Sciatic nerve (tissue), 2 donors: Measurements from ENCODE around the gene WDR88. TPM values are rescaled to one million over a fixed set of nuclear protein-coding genes. Genes with fewer than 3 reads are reported as not detected.
A peak's percentile ranks its signal among the peaks of the same experiment; 100 is the strongest.
"Not testable (repeated sequence)": the region's sequence is repeated elsewhere in the genome, so short reads cannot be mapped to it uniquely, and the experiment has no call there.

Experiments used
- ATAC-seq: fragments of 200-7000 bp; cut with Tn5 transposase; one replicate; pipeline ENCODE4 v1.9.1; 2020; ENCODE audit warnings: mild to moderate bottlenecking, moderate library complexity
- DNase-seq: peaks from one replicate; pipeline ENCODE4 v3.0.0-alpha.2; 2020; ENCODE audit warnings: low spot score
- intact Hi-C: fragments of 100-400 bp; cut with DNase I; formaldehyde crosslinking; loops from one replicate; pipeline ENCODE4 v1.14.2; 2022
- total RNA-seq: library from RNA; stranded (reverse); fragmentation: NEBNext Ultra II Directional; extraction: Animal tissue kit (Norgen Biotek cat#: 25700); gene quantifications from one replicate; pipeline ENCODE4 v1.2.1, GENCODE V29; 2021
- donor health status: DM: no; HTN: no; CAD: no.
- donor health status: DM: no; HTN: no; CAD: no.

The WDR88 gene
- total RNA-seq, 1 donor from 2014 or later, result not detected

DNA sequence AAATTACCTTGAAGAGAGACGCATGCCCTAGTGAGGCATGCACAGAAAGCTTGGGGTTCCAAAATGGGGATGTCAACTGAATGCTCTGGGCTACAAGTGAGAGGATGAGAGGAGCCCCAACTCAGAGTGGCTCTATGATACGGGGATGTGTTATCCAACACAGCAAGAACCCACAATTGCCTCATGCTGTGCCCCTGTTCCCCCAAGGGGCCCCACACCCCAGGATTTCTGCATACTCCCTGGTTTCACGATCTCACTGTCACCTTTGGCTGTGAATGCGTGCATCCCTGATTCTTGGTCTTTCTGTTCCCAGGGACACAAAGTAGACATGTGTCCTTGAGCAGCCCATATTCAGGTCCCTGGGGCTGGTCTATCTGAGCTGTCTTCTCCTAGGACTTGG is 29.3 kb downstream of the WDR88 start:
- intact Hi-C loops, result no loop called here
- no peak for ATAC-seq
- no peak for DNase-seq

DNA sequence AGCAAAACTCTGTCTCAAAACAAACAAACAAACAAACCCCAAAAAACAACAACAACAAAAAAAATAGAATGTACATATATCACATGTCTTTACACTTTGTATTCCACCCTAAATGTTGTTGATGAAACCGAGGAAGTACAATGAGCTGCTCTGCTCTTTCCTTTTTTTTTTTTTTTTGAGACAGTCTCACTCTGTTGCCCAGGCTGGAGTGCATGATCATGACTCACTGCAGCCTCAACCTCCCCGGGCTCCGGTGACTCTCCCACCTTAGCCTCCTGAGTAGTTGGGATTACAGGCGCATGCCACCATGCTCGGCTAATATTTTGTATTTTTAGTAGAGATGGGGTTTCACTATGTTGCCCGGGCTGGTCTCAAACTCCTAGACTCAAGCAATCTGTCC is 31.6 kb downstream of the WDR88 start:
- intact Hi-C loops, result no loop called here
- ATAC-seq (no peak), DNase-seq (no peak)

DNA sequence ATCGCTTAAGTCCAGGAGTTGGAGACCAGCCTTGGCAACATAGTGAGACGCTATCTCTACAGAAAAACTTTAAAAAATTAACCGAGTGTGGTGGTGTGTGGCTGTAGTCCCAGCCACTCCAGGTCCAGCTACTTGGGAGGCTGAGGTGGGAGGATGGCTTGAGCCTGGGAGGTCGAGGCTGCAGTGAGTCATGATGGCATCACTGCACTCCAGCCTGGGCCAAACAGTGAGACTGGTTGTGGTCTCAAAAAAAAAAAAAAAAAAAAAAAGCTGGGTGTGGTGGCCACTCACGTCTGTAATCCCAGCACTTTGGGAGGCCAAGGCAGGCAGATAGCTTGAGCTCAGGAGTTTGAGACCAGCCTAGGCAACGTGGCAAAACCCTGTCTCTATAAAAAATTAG is 34.1 kb downstream of the WDR88 start:
- ATAC-seq, DNase-seq, intact Hi-C loops: not testable (repeated sequence)

DNA sequence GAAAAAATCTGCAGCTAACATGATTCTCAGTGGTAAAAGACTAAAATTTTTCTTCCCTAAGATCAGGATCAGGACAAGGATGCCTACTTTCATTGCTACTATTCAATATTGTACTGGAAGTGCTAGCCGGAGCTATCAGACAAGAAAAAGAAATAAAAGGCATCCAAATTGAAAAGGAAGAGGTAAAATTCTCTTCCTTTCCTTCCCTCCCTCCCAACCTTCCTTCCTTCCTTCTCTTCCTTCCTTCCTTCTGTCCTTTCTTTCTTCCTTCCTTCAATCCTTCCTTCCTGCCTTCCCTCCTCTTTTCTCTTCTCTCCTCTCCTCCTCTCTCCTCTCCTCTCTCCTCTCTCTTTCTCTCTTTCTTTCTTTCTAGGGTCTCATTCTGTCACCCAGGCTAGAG is 35.5 kb downstream of the WDR88 start:
- intact Hi-C loops, result no loop called here
- DNase-seq, result no peak
- no peak for ATAC-seq

DNA sequence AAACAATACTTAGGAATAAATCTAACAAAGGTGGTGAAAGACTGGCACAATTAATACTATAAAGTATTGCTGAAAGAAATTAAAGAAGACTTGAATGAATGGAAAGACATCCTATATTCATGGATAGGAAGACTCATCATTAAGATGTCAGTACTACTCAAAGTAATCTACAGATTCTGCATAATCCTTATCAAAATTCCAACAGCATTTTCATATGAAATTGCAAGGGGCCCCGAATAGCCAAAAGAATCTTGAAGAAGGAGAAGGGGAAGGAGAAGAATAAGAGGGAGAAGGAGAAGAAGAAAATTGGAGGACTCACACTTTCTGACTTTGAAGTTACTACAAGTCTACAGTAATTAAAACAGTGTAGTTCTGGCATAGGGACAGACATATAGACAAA is 36.6 kb downstream of the WDR88 start:
- intact Hi-C loops, result no loop called here
- no peak for DNase-seq
- no peak for ATAC-seq

DNA sequence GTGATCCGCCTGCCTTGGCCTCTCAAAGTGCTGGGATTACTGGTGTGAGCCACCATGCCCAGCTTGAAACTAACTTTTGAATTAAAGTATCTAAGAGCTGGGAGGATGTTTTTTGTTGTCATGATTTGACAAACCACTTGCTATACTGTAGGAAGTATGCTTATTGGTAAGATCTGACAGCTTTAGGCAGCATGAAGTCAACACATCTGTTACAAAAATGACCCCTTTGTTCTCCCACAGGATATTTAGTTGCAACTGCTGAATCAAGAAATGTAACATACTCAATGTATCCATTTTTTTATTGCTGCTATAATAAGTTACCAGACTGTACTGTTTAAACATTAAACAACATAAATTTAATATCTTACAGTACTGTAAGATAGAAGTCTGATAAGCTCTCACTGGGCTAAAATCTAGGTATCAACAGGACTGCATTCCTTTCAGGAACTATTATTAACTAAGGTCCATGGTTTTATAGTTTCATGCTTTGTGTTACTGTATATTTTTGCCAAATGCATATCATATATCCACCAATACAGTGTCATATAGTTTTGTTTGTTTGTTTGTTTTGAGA is 39.4 kb downstream of the WDR88 start:
- no peak for ATAC-seq

DNA sequence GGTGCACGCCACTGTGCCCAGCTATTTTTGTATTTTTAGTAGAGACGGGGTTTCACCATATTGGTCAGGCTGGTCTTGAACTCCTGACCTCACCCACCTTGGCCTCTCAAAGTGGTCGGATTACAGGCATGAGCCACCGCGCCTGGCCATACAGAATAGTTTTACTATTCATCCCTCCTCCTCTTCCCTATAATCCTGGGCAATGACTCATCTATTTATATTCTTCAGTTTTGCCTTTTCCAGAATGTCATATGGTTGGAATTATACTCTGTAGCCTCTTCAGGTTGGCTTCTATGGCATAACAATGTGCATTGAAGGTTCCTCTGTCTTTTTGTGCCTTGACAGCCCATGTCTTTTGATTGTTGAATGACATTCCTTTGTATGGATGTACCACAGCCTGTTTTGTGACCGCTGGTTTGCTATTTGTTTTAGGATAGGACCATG is 40.0 kb downstream of the WDR88 start:
- intact Hi-C loops, result no loop called here
- no peak for DNase-seq
- no peak for ATAC-seq

More for the DNA sequence above, 39.4 kb downstream of the WDR88 start:
- DNase-seq, result no peak
- intact Hi-C loops, result no loop called here

DNA sequence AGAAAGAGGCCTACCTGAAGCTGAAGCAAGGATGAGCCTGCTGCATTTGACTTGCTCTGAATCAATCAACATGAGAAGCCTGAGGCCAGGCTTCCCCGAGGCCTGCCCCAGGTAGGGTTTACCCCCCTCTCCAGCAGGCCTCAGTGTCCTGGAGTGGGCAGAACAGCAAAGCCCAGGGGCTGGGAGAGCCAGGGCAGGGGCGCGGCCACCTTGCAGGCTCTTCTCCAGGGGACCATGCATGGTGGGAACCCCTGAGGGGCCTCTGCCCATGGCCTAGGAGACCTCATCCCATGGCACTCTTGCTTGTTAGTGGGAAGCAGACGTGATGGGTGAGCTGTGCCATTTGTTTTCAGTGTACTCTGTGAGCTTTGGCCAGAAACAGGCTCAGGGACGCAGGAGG is 42.3 kb downstream of the WDR88 start:
- DNase-seq (no peak), ATAC-seq (no peak)
- intact Hi-C loops, result no loop called here

DNA sequence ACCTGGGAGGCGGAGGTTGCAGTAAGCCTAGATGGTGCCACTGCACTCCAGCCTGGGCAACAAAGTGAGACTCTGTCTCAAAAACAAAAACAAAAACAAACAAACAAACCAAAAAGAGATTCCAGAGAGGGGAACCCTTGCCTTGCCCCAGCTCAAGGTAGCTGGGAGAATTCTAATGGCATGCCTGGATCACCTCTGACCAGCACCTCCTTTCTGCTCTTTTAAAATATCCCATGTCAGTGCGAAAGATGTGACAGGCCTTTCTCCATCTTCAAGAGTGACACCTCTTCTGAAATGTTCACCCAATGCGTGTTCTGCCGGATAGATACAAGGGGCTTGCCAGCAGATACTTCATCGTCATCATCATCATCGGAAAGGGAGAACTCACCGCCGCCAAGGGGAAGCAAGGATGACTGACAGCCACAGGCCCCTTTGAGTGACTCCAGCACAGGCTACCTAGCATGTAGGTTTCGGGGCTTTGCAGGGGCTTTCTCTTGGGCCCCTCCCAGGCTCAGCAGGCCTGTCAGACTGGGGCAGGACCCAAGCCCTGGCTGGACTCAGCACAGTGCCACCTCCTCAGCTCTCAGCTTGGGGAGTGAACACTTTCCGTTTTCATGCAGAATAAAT is 43.4 kb downstream of the WDR88 start:
- DNase-seq (no peak), ATAC-seq (no peak)
- intact Hi-C loops, result no loop called here

DNA sequence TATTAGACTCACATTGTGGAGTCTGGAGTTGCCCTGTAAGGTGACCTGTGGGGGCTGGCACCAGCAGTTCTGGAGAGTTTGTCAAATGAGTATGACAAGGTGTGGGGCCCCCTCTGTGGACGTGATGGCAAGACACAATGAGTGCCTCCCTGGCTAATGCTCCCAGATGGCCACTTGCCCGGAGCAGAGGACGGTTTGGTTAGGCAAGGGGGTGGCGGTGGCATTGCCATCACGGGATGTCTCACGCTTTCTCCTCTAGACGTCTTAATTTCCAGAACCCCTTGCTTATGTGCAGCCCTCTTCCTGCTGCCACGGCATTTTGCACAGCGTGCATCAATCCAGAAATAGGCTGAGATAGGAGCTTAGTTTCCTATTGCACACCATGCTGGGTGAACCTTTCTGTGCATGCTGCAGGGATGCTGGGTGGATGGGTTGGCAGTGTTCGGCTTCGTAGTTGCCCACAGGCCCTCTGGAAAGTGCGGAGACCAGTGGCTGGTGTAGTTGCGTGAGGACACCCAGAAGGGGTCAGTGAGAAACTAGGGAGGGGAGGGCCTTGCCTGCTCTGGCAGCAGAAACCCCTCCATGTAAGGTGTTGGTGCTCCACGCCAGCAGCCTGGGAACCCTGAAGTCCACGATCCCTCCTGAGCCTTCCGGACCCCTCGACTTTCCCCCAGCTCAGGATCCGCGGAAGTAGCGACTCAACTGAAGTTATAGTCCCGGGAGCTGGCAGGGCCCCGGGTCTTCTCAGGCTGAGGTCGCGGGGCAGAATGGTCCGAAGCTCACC is 44.2 kb downstream of the WDR88 start:
- no peak for DNase-seq
- intact Hi-C loops, result no loop called here
- ATAC-seq, result no peak

DNA sequence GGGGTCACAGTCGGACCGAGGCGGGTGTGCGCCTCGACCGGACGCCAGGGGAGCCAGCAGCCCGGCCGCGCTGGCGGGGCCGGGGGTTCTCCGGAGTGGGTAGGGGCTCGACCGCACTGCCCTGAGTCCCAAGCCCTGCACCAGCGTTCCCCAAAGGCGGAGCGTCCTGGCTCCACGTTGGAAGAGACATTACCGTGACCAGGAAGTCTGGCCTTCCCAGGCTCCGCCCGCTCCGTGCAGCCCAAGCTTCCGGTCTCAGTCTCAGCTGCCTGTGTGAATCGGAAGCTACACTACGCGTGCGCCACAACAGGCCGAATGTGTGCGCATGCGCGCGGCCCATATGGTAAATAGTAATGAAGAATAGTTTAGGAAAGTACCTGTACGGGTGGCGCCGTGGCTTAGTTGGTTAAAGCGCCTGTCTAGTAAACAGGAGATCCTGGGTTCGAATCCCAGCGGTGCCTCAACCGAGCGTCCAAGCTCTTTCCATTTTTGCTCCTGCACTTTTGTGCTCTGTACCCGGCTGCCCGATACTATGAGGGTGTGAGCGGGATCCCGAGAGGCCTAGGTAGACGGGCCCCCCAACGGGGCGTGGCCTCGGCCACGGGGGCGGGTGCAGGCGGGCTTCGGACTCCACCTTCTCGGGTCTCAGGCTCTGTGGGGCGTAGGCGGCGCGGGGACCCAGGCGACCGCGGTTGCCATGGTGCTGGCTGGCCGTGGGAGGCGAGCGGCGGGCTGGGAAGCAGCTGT is 44.9 kb downstream of the WDR88 start:
- peak; percentile 97 for DNase-seq
- peak; percentile 96 for ATAC-seq
- intact Hi-C loops, result no loop called here

DNA sequence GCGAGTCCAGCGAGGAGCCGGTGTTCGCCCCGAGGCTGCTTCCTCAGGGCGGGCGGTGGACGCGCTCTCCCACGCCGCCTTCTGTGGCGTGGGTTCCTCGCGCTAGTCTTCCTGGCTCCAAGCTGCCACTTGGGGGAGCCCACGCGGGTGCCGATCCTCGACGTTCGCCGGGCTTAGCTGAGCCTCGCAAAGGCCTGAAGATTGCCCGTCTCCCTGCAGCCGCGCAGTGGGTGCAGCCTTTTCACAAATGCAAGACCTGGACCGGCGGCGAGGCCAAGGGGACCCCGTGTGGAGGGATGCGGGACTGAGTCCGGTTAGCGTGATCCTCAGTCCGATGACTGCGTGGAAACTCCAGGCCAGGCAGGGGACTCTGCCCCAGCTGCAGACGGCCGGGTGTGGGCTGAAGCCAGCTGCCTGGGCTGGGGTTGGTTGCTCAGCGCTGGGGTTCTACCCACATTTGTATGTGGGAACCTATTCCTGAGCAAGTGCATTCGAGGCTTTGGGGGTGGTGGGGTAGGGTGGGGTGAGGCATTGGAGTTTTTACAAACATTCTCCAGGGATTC is 45.6 kb downstream of the WDR88 start:
- DNase-seq (no peak), ATAC-seq (peak; percentile 27)
- intact Hi-C loops, result no loop called here

DNA sequence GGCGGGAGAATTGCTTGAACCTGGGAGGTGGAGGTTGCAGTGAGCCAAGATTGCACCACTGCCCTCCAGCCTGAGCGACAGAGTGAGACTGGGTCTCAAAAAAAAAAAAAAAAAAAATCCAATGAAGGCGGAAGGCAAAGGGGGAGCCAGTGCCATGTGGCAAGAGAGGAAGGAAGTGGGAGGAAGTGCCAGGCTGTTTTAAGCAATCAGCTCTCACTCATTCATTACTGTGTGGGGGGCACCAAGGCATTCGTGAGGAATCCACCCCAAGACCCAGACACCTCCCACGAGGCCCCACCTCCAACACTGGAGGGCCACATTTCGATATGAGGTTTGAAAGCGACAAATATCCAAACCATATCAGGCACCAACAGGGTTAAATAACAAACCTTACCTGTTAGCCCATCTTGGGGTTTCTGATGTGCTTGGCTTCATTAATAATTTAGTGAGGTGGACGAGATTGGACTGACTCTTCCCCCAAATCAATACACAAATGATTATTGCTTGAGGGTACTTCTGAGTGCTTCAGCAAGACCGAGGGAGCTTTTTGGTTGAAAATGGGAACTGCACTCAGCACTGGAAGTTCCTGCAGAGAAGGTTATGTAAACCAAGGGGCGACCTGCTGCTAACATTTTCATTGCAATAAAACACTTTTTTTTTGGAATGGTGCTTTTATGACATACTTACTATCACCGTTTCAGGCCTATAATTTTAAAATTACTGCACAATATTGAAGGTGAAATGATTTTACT is 54.7 kb downstream of the WDR88 start:
- DNase-seq (peak; percentile 36), ATAC-seq (peak; percentile 29)
- intact Hi-C loops, result no loop called here

DNA sequence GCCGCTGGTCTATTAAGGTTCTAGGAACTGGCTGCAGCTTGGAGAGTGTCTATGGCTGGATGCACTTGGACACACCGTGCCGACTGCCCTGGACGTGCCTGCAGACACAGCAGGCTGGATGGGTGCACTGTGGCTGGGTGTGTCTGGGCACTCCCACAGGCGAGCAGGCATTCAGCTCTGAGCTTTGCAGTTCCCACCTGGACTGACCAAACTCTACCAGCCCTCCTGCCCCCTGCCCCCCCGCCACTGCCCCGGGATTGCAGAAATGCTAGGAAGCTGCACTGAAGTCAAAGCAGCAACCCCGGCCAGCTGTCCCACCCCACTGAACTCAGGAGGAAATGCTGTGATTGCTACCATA is 55.2 kb downstream of the WDR88 start:
- ATAC-seq (no peak), DNase-seq (peak; percentile 47)
- intact Hi-C loops, result no loop called here

DNA sequence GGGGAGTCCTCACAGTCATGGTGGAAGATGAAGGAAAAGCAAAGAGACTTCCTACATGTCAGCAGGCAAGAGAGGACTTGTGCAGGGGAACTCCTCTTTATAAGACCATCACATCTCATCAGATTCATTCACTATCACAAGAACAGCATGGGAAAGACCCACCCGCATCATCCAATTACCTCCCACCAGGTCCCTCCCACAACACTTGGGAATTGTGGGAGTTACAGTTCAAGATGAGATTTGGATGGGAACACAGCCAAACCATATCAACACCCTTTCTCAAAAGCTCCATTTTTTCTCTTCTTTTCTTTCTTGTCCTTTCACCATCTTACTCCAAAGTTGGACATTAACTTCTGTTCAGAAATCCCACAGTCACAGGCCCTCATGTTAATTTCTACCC is 57.5 kb downstream of the WDR88 start:
- intact Hi-C loops, result no loop called here
- no peak for DNase-seq
- ATAC-seq, result no peak

DNA sequence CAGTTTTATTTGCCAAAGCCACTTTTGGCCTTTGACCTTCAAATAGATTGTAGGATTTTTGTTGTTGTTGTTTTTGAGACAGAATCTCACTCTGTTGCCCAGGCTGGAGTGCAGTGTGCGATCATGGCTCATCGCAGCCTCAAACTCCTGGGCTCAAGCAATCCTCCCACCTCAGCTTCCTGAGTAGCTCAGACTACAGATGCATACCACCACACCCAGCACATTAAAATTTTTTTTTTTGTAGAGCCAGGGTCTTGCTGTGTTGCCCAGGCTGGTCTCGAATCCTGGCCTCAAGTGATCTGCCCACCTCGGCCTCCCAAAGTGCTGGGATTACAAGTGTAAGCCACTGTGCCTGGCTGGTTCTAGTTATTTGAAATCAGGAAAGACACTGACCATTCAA is 59.2 kb downstream of the WDR88 start:
- intact Hi-C loops, ATAC-seq, DNase-seq: not testable (repeated sequence)

DNA sequence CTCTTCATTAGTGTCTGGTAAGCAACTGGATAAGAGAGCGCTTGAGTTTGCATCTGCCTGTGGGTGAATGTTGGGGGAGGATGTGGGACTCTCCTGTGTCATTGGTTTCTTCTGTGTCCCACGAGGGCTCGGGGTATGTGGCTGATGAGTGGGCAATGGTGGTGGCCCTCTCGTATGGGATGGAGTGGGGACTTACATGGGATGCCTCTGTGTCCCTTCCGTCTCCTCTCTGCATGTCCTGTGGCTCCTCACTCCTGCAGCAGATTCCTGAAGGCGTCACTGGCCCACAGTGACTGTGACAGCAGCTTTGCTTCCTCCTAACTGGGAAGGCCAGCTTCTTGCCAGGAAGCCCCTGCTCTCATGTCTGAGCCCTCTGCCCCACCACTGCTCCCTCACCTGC is 59.6 kb downstream of the WDR88 start:
- intact Hi-C loops, result no loop called here

DNA sequence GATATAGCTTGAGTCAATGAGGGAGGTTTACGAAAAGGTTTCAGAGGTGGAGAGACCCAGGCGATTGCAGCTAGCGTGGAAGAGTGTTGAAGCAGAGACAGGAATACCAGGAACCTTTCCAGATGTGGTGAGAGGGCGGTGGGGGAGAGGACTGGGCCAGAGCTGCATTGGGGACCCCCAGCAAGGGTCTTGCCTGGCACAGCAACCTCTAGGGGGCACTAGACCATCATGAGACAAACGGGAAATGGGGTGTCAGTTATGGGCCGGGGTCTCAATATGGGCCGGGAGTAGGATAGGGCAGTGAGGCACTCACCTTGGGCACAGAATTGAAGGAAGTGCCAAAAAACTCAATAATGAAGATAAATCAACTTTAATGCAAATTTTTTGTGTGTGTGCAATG is 60.1 kb downstream of the WDR88 start:
- intact Hi-C loops, result no loop called here
- peak; percentile 44 for DNase-seq
- no peak for ATAC-seq

More for the DNA sequence above, 59.6 kb downstream of the WDR88 start:
- peak; percentile 26 for DNase-seq
- ATAC-seq, result no peak
